Body of pancreas (tissue), 4 donors: ENCODE results near the gene DGCR6L. TPM values are rescaled to one million over a fixed set of nuclear protein-coding genes. Genes with fewer than 3 reads are reported as not detected.
"Not testable (repeated sequence)": the region's sequence is repeated elsewhere in the genome, so short reads cannot be mapped to it uniquely, and the experiment has no call there.

Source experiments
- ATAC-seq: fragments of 150-250 bp; one replicate; pipeline ENCODE4 v1.9.1; 2016
- DNase-seq, 4 donors: peaks; one replicate each; pipeline ENCODE4 v3.0.0-alpha.2; 2019
- H3K27ac ChIP-seq, 4 donors: fragments of 200-600 bp; sonication (generic); 1 replicate in 3 of 4; 2 replicates in 1 of 4; pipeline versions ENCODE4 v1.5.1 to v1.6.1; 2016 to 2019; ENCODE audit warnings: mild to moderate bottlenecking in 1 of 4, mixed read lengths in 1 of 4, moderate library complexity in 1 of 4
- H3K27me3 ChIP-seq, 2 donors: fragments of 200-600 bp; sonication (generic); one replicate each; pipeline ENCODE4 v1.6.0; 2016; ENCODE audit warnings: mild to moderate bottlenecking in 1 of 2
- H3K36me3 ChIP-seq, 2 donors: fragments of 200-600 bp; sonication (generic); replicated peaks in 1 of 2; 2 replicates each; pipeline ENCODE4 v1.5.1; 2016; ENCODE audit warnings: low read depth in 2 of 2; ENCODE audit not compliant: insufficient read depth in 1 of 2
- H3K4me1 ChIP-seq: fragments of 200-600 bp; sonication (generic); one replicate; pipeline ENCODE4 v1.6.0; 2016
- H3K4me3 ChIP-seq, 2 donors: fragments of 200-600 bp; sonication (generic); 1 replicate in 1 of 2; 2 replicates in 1 of 2; pipeline ENCODE4 v1.5.1; 2016 to 2019
- H3K9me3 ChIP-seq, 3 donors: fragments of 200-600 bp; sonication (generic); 1 replicate in 2 of 3; 2 replicates in 1 of 3; pipeline ENCODE4 v1.5.1; 2016
- POLR2A ChIP-seq, 3 donors: fragments of 450-650 bp; IDR thresholded peaks; one replicate each; pipeline ENCODE4 v1.6.1; 2016; ENCODE audit warnings: antibody characterized with exemption in 3 of 3, mild to moderate bottlenecking in 2 of 3
- WGBS, 2 donors: methylation state at CpG; one replicate each; pipeline ENCODE4 v1.1.5; 2017; 5-methylcytosine and 5-hydroxymethylcytosine counted together
- intact Hi-C: fragments of 100-400 bp; cut with DNase I; formaldehyde crosslinking; loops from one replicate; pipeline ENCODE4 v1.15.1; 2023
- total RNA-seq, 2 donors: library from RNA; depleted of rRNA; stranded (reverse); fragments of >200 nt; gene quantifications; one replicate each; pipeline ENCODE4 v1.1.0, GENCODE V29; 2016
- TF ChIP-seq, protein P1 (sequence below), 7 experiments: fragments of 450-650 bp in 4 of 7; fragments of 200-600 bp in 3 of 7; sonication (generic) in 3 of 7; IDR thresholded peaks; one replicate each; pipeline ENCODE4 v1.5.1; 2016 to 2019; ENCODE audit warnings: antibody characterized with exemption in 7 of 7

DGCR6L gene
- total RNA-seq, 2 donors from 2014 or later: 24.4 to 52.4 TPM

DNA sequence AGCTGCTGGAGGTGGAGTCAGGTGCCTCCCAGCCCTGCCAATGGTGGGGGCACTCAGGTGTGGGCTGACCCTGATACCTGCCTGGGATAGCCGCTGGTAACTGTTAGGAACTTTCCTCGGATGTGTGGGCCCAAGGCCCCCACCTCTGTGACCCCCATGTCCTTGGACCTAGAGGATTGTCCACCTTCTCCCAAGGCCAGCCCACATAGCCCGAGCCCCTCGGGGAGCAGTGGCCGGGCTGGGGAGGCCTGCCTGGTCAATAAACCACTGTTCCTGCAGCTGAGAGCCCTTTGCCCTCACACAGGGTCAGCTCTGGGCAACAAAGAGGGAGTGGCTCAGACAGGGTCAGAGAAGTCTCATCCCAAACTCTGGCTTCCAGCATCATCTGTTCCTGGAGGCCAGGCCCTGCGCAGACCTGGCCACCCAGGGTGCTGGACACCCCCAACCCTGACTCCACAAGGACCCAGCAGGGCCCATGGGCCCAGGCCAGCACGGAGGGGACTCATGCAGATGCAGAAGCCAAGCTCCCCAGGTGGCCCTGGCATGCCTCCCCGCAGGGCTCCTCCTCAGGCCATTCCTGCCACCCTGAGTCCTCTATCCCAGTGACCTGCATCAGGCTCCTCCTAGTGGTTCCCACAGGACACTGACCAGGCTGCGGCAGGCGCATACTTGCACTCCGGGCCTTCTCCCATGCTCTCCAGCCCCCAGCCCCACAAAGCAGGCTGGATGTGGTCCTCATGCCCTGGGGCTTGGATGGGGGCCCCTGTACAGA, 6.4 kb downstream of the DGCR6L start:
- H3K27me3 ChIP-seq, H3K36me3 ChIP-seq, H3K4me3 ChIP-seq, ATAC-seq, H3K9me3 ChIP-seq, intact Hi-C loops, H3K27ac ChIP-seq: not testable (repeated sequence)
- WGBS, 2 donors: 72% methylated on average over 6 of the region's 11 CpGs; no CpG with 5 or more reads in 1 of the 2 donors
- H3K4me1 ChIP-seq: peaks cover 13% of the 10 kb centered on the region
- peak in 1 of 4 donors; percentile 9 for DNase-seq

DNA sequence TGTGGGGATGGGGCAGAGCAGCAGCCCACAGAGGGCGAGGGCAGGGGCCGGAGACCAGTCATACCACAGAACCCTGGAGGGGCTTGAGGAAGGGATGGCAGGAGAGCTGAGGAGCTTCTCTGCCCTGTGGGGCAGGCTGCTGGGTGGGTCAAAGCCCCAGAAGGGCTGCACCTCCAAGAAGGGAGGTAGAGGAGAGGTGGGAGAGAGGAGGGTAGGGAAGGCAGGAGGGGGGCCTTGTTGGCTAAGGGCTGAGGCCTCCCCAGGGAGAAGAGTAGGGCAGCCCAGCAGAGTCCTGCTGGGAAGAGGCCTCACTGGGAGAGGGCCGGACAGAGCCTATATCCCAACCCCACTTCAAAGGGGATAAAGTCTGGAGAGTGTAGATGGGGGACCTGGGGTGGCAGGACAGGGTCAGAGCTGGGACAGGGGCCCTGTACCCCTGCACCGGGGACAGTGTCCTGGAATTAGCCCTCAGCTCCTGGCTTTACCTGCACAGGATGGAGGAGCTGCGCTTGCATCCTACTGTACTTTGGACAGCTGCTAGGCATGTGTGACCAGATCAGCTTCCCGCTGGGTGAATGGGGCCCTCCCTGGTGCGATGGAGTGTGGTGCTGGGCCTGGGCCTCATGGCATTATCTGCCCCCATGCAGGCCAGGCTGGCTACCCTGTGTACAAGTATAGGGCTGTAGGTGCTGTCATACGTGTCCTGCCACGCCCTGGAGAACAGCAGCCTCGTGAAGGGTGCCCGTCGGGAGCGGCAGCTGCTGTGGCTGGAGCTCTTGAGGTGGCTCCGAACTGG, 7.3 kb downstream of the DGCR6L start:
- Histone ChIP-seq H3K27ac (no peak overlapping the region), H3K27me3 (no peaks in the 10 kb centered on the region), H3K36me3 (no peaks in the 10 kb centered on the region), H3K9me3 (no peaks in the 10 kb centered on the region), H3K4me1 (peaks cover 4% of the 10 kb centered on the region), H3K4me3 (no peak overlapping the region)
- 84 to 96% methylated on average over 5 to 14 of the region's 14 CpGs for WGBS, 2 donors
- no peak for TF ChIP-seq POLR2A (IDR thresholded peaks at IDR 0.05)
- TF ChIP-seq, protein P1, sequence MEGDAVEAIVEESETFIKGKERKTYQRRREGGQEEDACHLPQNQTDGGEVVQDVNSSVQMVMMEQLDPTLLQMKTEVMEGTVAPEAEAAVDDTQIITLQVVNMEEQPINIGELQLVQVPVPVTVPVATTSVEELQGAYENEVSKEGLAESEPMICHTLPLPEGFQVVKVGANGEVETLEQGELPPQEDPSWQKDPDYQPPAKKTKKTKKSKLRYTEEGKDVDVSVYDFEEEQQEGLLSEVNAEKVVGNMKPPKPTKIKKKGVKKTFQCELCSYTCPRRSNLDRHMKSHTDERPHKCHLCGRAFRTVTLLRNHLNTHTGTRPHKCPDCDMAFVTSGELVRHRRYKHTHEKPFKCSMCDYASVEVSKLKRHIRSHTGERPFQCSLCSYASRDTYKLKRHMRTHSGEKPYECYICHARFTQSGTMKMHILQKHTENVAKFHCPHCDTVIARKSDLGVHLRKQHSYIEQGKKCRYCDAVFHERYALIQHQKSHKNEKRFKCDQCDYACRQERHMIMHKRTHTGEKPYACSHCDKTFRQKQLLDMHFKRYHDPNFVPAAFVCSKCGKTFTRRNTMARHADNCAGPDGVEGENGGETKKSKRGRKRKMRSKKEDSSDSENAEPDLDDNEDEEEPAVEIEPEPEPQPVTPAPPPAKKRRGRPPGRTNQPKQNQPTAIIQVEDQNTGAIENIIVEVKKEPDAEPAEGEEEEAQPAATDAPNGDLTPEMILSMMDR (IDR thresholded peaks at IDR 0.05): no peak
- intact Hi-C loops: no loop called here
- DNase-seq (peak in 1 of 4 donors; percentile 9), ATAC-seq (no peak)

- H3K27me3 ChIP-seq, DNase-seq, H3K27ac ChIP-seq, intact Hi-C loops, ATAC-seq, H3K4me3 ChIP-seq, H3K36me3 ChIP-seq, H3K4me1 ChIP-seq, H3K9me3 ChIP-seq: not testable (repeated sequence)
- 82 to 84% methylated on average over 12 to 14 of the region's 20 CpGs for WGBS, 2 donors
Observed at GRCh38 chr22:20311249-20312062, 8.4 kb downstream of the DGCR6L start.

DNA sequence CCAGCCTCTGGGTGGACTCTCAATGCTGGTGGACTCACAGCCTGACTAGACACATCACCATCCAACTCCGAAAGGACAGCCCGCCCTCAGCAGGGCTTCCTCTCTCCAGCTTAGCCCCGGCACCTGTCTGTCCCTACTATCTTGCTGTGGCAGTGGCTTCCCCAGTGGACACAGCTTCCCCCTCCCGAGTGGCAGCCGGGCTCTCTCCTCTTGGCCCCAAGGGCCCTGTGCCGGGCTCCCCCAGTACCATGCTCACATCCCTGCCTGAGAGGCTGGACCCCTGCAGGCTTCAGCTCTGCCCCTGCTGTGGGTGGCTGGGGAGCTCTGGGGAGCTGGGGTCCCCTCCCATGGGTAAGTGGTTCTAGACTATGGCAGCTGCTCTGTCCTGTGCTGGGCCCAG, 9.1 kb downstream of the DGCR6L start:
- DNase-seq, intact Hi-C loops: not testable (repeated sequence)

GRCh38 chr22:20310180-20310579, 9.7 kb downstream of the DGCR6L start:
- H3K4me1 ChIP-seq, H3K27me3 ChIP-seq, H3K9me3 ChIP-seq, H3K4me3 ChIP-seq, H3K27ac ChIP-seq, intact Hi-C loops, ATAC-seq, H3K36me3 ChIP-seq: not testable (repeated sequence)
- WGBS, 2 donors: 100% methylated on average over 1 of the region's 7 CpGs; no CpG with 5 or more reads in 1 of the 2 donors
- peak in 1 of 4 donors; percentile 1 for DNase-seq

More for the DNA sequence above, 9.1 kb downstream of the DGCR6L start:
- H3K27ac ChIP-seq, H3K27me3 ChIP-seq, H3K4me3 ChIP-seq, H3K4me1 ChIP-seq, ATAC-seq, H3K36me3 ChIP-seq, H3K9me3 ChIP-seq: not testable (repeated sequence)
- 79 to 92% methylated on average over 5 to 6 of the region's 6 CpGs for WGBS, 2 donors

- intact Hi-C loops, ATAC-seq, H3K9me3 ChIP-seq: not testable (repeated sequence)
Observed at GRCh38 chr22:20308806-20309650, 10.8 kb downstream of the DGCR6L start.

GRCh38 chr22:20307448-20308447, 12.1 kb downstream of the DGCR6L start:
- H3K27ac ChIP-seq, DNase-seq, H3K4me3 ChIP-seq, H3K36me3 ChIP-seq, intact Hi-C loops, H3K9me3 ChIP-seq, H3K4me1 ChIP-seq, ATAC-seq, H3K27me3 ChIP-seq: not testable (repeated sequence)
- 57 to 74% methylated on average over 4 to 10 of the region's 14 CpGs for WGBS, 2 donors

More at GRCh38 chr22:20308806-20309650, 10.8 kb downstream of the DGCR6L start:
- not testable (repeated sequence) for H3K27ac ChIP-seq, H3K27me3 ChIP-seq, H3K4me1 ChIP-seq, H3K4me3 ChIP-seq, H3K36me3 ChIP-seq
- DNase-seq: peak in 1 of 4 donors; percentile 1
- 73 to 85% methylated on average over 5 to 19 of the region's 22 CpGs for WGBS, 2 donors

DNA sequence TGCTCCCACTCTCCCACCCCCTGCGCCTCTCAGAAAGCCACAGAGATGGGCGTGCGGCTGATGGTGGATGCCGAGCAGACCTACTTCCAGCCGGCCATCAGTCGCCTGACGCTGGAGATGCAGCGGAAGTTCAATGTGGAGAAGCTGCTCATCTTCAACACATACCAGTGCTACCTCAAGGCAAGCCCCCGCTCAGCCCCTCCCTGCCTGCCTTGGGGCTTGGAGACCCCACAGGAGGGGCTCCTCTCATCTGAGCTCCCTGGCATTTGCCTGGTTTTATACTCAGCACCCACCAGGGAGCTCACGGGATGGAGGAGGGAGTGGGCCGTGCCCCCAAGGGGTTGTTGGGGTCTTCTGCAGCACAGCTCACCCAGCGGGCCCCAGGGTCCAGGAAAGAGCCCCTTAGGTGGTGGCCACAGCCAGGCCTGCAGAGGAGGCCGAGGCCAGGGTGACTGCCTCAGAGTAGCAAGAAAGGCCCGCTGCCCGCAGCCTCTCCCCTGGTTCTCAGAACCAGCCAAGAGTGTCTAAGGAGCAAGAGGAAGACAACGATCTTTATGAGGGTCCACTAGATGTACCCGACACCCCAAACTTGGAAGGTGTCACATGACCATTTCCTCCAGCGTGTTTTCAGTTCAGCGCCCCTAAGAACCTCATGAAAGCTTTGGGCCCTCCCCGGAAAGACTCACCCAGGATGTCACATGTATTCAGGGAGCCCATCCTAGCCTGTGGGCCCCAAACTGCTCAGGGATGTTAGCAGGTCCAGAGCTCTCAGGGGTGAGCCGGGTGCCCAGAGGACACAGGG, 13.0 kb downstream of the DGCR6L start:
- 75 to 100% methylated on average over 2 to 19 of the region's 21 CpGs for WGBS, 2 donors
- not testable (repeated sequence) for ATAC-seq

More for the DNA sequence above, 13.0 kb downstream of the DGCR6L start:
- H3K27me3 ChIP-seq, H3K4me3 ChIP-seq, H3K4me1 ChIP-seq, DNase-seq, H3K36me3 ChIP-seq, intact Hi-C loops, H3K27ac ChIP-seq, H3K9me3 ChIP-seq: not testable (repeated sequence)
